ENCODE results near the gene CPEB4.

Gene CPEB4

GRCh38 chr5:173997331-173997730 is 109.2 kb downstream of the CPEB4 start:
- no peak for TF ChIP-seq POLR2AphosphoS5 (IDR thresholded peaks at IDR 0.05; ENCODE audit: low read depth, low read length)

- no peak for TF ChIP-seq REST (IDR thresholded peaks at IDR 0.05; ENCODE audit: insufficient read depth in 1 of 2, low read depth in 2 of 2, low read length in 2 of 2)
- TF ChIP-seq FOXP2 (optimal IDR thresholded peaks at IDR 0.05; ENCODE audit: borderline replicate concordance, extremely low read depth, extremely low read length, insufficient read depth), result no peak
- no peak for TF ChIP-seq POLR2AphosphoS5 (IDR thresholded peaks at IDR 0.05; ENCODE audit: low read depth, low read length)
- no peak for TF ChIP-seq TAF1 (IDR thresholded peaks at IDR 0.05; ENCODE audit: borderline replicate concordance, insufficient read depth, low read length)
- TF ChIP-seq SIN3A (IDR thresholded peaks at IDR 0.05; ENCODE audit: borderline replicate concordance, insufficient read depth, low read length), result no peak
These were observed 110.4 kb downstream of the CPEB4 start for GRCh38 chr5:173998531-173998930.

GRCh38 chr5:174000076-174000475 is 111.9 kb downstream of the CPEB4 start:
- TF ChIP-seq TAF1 (IDR thresholded peaks at IDR 0.05; ENCODE audit: borderline replicate concordance, insufficient read depth, low read length), result no peak
- no peak for TF ChIP-seq FOXP2 (optimal IDR thresholded peaks at IDR 0.05; ENCODE audit: borderline replicate concordance, extremely low read depth, extremely low read length, insufficient read depth)
- no peak for TF ChIP-seq POLR2AphosphoS5 (IDR thresholded peaks at IDR 0.05; ENCODE audit: low read depth, low read length)
- no peak for TF ChIP-seq REST (IDR thresholded peaks at IDR 0.05; ENCODE audit: insufficient read depth in 1 of 2, low read depth in 2 of 2, low read length in 2 of 2)
- no peak for TF ChIP-seq SIN3A (IDR thresholded peaks at IDR 0.05; ENCODE audit: borderline replicate concordance, insufficient read depth, low read length)

GRCh38 chr5:174003795-174004194 is 115.6 kb downstream of the CPEB4 start:
- TF ChIP-seq TAF1 (IDR thresholded peaks at IDR 0.05; ENCODE audit: borderline replicate concordance, insufficient read depth, low read length), result no peak
- TF ChIP-seq FOXP2 (optimal IDR thresholded peaks at IDR 0.05; ENCODE audit: borderline replicate concordance, extremely low read depth, extremely low read length, insufficient read depth), result no peak
- no peak for TF ChIP-seq REST (IDR thresholded peaks at IDR 0.05; ENCODE audit: insufficient read depth in 1 of 2, low read depth in 2 of 2, low read length in 2 of 2)
- no peak for TF ChIP-seq POLR2AphosphoS5 (IDR thresholded peaks at IDR 0.05; ENCODE audit: low read depth, low read length)
- no peak for TF ChIP-seq SIN3A (IDR thresholded peaks at IDR 0.05; ENCODE audit: borderline replicate concordance, insufficient read depth, low read length)

GRCh38 chr5:174008922-174009321 is 120.8 kb downstream of the CPEB4 start:
- TF ChIP-seq REST (IDR thresholded peaks at IDR 0.05; ENCODE audit: insufficient read depth in 1 of 2, low read depth in 2 of 2, low read length in 2 of 2) (no peak), SIN3A (IDR thresholded peaks at IDR 0.05; ENCODE audit: borderline replicate concordance, insufficient read depth, low read length) (no peak), TAF1 (IDR thresholded peaks at IDR 0.05; ENCODE audit: borderline replicate concordance, insufficient read depth, low read length) (no peak), FOXP2 (optimal IDR thresholded peaks at IDR 0.05; ENCODE audit: borderline replicate concordance, extremely low read depth, extremely low read length, insufficient read depth) (no peak), POLR2AphosphoS5 (IDR thresholded peaks at IDR 0.05; ENCODE audit: low read depth, low read length) (no peak)

Data from PFSK-1 (cell line).